Left lung (tissue), 10 donors: ENCODE results near the gene POLD3. TPM values are rescaled to one million over a fixed set of nuclear protein-coding genes. Genes with fewer than 3 reads are reported as not detected.
A peak's percentile ranks its signal among the peaks of the same experiment; 100 is the strongest.

ENCODE experiments used
- ATAC-seq: fragments of 200-7000 bp; cut with Tn5 transposase; one replicate; pipeline ENCODE4 v1.9.1; 2020; ENCODE audit warnings: moderate library complexity
- DNase-seq, 4 donors: peaks; one replicate each; pipeline ENCODE4 v3.0.0-alpha.2; 2013 to 2020
- H3K27ac ChIP-seq, 2 donors: fragments of 200-600 bp; sonication (generic) in 1 of 2; one replicate each; pipeline versions ENCODE4 v1.5.0 to v1.8.0; 2020 to 2021
- H3K27me3 ChIP-seq, 2 donors: fragments of 200-600 bp; sonication (generic) in 1 of 2; one replicate each; pipeline versions ENCODE4 v1.5.0 to v1.8.0; 2020 to 2021
- H3K36me3 ChIP-seq, 2 donors: fragments of 200-600 bp; sonication (generic) in 1 of 2; one replicate each; pipeline versions ENCODE4 v1.5.0 to v1.8.0; 2020 to 2021
- H3K4me1 ChIP-seq, 2 donors: fragments of 200-600 bp; one replicate each; pipeline ENCODE4 v1.8.0; 2021
- H3K4me3 ChIP-seq, 2 donors: fragments of 200-600 bp; sonication (generic) in 1 of 2; one replicate each; pipeline versions ENCODE4 v1.5.0 to v1.8.0; 2020 to 2021; ENCODE audit warnings: mild to moderate bottlenecking in 1 of 2
- H3K9me3 ChIP-seq, 2 donors: fragments of 200-600 bp; sonication (generic) in 1 of 2; one replicate each; pipeline versions ENCODE4 v1.5.0 to v1.8.0; 2020 to 2021
- intact Hi-C, 2 donors: fragments of 100-400 bp; cut with DNase I; formaldehyde crosslinking; loops; one replicate each; pipeline versions ENCODE4 v1.11.2 to v1.14.2; 2022
- polyA plus RNA-seq, 6 donors: library from polyadenylated mRNA; unstranded; fragments of 120-200 nt; gene quantifications; one replicate each; pipeline ENCODE4 v1.2.1, GENCODE V29; 2013; ENCODE audit not compliant: insufficient read length in 6 of 6
- total RNA-seq, 2 donors: library from RNA; stranded (reverse); fragmentation: NEBNext Ultra II Directional; extraction: Animal tissue kit (Norgen Biotek cat#: 25700); gene quantifications; one replicate each; pipeline ENCODE4 v1.2.1, GENCODE V29; 2021
- TF ChIP-seq, protein P1 (sequence below), 2 donors: fragments of 200-600 bp; sonication (generic) in 1 of 2; IDR thresholded peaks; one replicate each; pipeline versions ENCODE4 v1.5.0 to v1.8.0; 2021; ENCODE audit warnings: antibody characterized with exemption in 2 of 2
- donor health status: DM: no; HTN: yes; CAD: no.
- donor health status: DM: no; HTN: no; CAD: no.

The POLD3 gene
- total and polyA plus RNA-seq, 8 donors, result 15.0 to 41.0 (median 32.2) TPM

DNA sequence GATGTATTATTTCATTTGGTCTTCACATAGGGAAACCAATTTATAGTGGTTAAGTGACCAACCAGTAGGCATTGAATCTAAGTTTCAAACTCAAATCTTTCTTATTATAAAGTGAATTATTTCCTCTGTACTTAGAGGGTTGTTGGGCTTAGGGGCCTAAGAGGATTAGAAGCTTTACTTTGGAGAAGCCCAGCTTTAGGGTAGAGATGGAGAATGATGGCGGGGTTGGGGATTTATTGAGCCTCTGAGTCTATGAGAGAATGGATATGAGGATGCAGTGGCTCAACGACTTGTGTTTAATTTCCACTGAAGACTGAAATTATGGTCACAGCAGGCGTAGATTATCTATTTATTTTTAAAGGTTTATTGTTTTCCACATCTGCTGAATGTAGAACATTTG lies 83.4 kb downstream of the POLD3 start:
- H3K27me3 ChIP-seq, result no peaks in the 10 kb centered on the region
- H3K36me3 ChIP-seq, result no peaks in the 10 kb centered on the region
- ATAC-seq, result no peak
- H3K9me3 ChIP-seq, result no peaks in the 10 kb centered on the region
- TF ChIP-seq, protein P1, sequence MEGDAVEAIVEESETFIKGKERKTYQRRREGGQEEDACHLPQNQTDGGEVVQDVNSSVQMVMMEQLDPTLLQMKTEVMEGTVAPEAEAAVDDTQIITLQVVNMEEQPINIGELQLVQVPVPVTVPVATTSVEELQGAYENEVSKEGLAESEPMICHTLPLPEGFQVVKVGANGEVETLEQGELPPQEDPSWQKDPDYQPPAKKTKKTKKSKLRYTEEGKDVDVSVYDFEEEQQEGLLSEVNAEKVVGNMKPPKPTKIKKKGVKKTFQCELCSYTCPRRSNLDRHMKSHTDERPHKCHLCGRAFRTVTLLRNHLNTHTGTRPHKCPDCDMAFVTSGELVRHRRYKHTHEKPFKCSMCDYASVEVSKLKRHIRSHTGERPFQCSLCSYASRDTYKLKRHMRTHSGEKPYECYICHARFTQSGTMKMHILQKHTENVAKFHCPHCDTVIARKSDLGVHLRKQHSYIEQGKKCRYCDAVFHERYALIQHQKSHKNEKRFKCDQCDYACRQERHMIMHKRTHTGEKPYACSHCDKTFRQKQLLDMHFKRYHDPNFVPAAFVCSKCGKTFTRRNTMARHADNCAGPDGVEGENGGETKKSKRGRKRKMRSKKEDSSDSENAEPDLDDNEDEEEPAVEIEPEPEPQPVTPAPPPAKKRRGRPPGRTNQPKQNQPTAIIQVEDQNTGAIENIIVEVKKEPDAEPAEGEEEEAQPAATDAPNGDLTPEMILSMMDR (IDR thresholded peaks at IDR 0.05), result no peak
- DNase-seq, result no peak
- no peak overlapping the region for H3K4me3 ChIP-seq
- H3K4me1 ChIP-seq, result peaks cover 0 to 3% of the 10 kb centered on the region in 2 donors
- no peak overlapping the region for H3K27ac ChIP-seq
- intact Hi-C loops, result no loop called here

GRCh38 chr11:74676596-74676995 lies 84.2 kb downstream of the POLD3 start:
- intact Hi-C loops, result no loop called here
- Histone ChIP-seq H3K4me3 (no peak overlapping the region), H3K27ac (no peak overlapping the region), H3K36me3 (no peaks in the 10 kb centered on the region), H3K4me1 (peaks cover 0 to 3% of the 10 kb centered on the region in 2 donors), H3K9me3 (no peaks in the 10 kb centered on the region), H3K27me3 (no peaks in the 10 kb centered on the region)
- ATAC-seq, result no peak
- DNase-seq, result peak in 1 of 4 donors; percentile 22
- TF ChIP-seq, protein P1 (IDR thresholded peaks at IDR 0.05), result no peak

DNA sequence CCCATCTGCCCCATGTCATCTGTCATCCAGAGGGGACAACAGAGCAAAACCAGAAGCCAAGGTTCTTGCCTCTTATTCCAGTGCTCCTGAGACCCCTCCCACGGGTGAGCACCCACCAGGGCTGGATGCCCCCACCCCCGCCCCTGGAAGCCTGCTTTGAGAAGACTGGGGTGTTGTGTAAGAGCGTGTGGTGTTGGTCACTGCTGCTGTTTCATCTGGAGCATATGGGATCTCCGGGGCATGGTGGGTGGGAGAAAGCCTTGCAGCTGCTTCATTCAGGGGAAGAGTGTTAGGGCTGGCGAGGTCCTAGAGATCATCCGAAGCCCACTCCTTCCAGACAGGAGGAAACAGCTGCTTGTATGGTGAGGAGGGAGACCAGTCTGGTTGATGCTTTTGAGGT lies 84.7 kb downstream of the POLD3 start:
- Histone ChIP-seq H3K4me1 (peaks cover 0 to 3% of the 10 kb centered on the region in 2 donors), H3K27me3 (peaks cover 0 to under 1% of the 10 kb centered on the region in 2 donors), H3K27ac (no peak overlapping the region), H3K36me3 (no peaks in the 10 kb centered on the region), H3K9me3 (no peaks in the 10 kb centered on the region), H3K4me3 (no peak overlapping the region)
- TF ChIP-seq, protein P1 (IDR thresholded peaks at IDR 0.05), result no peak
- ATAC-seq (no peak), DNase-seq (peak in 1 of 4 donors; percentile 7)
- intact Hi-C loops, result no loop called here

GRCh38 chr11:74678041-74678440 lies 85.7 kb downstream of the POLD3 start:
- ATAC-seq, result no peak
- DNase-seq, result no peak
- H3K9me3 ChIP-seq, result no peaks in the 10 kb centered on the region
- TF ChIP-seq, protein P1 (IDR thresholded peaks at IDR 0.05), result no peak
- H3K4me1 ChIP-seq, result no peaks in the 10 kb centered on the region
- intact Hi-C loops, result no loop called here
- H3K27ac ChIP-seq, result no peak overlapping the region
- no peaks in the 10 kb centered on the region for H3K36me3 ChIP-seq
- H3K4me3 ChIP-seq, result no peak overlapping the region
- peaks cover 0 to 9% of the 10 kb centered on the region in 2 donors for H3K27me3 ChIP-seq

DNA sequence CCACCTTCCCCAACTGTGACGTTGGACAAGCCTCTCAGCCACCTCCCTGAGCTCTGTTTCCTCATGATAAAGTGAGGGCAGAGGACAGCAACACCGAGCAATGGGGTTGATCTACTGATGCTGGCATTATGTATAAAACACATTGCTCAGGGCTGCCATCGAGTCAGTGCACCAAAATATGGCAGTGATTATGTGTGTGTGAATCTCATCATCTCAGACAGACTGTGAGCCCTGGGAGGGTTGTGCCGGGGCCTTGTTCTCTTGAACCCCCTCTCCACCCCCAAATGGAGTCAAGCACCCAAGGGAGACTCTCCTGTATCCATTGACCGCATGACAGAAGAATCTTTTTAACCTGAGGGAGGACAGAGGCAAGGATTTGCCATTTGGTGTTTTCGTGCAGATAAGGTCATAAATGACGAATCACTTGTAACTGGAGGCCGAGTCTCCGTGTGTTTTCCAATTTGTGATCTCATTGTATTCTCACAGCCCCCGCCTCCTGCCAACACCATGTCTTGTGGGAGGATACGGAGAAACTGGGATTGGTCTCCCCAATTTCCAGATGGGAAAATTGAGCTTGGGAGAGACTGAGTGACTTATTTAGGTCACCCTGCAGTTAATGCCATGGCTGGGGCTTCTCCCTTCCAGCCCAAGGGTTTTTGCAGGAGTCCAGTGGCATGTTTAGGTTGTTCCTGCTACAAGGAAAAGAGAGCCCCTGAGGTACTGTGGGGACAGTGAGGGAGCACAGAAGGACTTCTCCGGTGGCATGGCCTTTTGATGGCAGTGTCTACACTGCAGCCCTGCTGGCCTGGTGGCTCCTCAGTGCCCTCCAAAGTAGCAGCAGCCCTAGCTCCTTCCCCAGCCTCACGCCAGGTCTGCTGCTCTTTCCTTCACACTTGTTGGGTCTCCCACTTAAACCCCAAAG lies 86.5 kb downstream of the POLD3 start:
- DNase-seq, result peak in 1 of 4 donors; percentile 13
- ATAC-seq, result no peak
- H3K9me3 ChIP-seq, result no peaks in the 10 kb centered on the region
- H3K27ac ChIP-seq, result no peak overlapping the region
- H3K36me3 ChIP-seq, result no peaks in the 10 kb centered on the region
- H3K4me3 ChIP-seq, result no peak overlapping the region
- H3K4me1 ChIP-seq, result peaks cover 0 to 6% of the 10 kb centered on the region in 2 donors
- intact Hi-C loops, result no loop called here
- peaks cover 0 to 17% of the 10 kb centered on the region in 2 donors for H3K27me3 ChIP-seq
- TF ChIP-seq, protein P1 (IDR thresholded peaks at IDR 0.05), result no peak
